ENCODE results near the gene ST6GALNAC6. TPM values are rescaled to one million over a fixed set of nuclear protein-coding genes. Genes with fewer than 3 reads are reported as not detected.

ST6GALNAC6 gene
- total and polyA plus RNA-seq, 10 of the 15 experiments (the other 5 are each of a cell fraction or from before 2014, with no cell fraction given): 0.40 to 27.0 (median 16.8) TPM

DNA sequence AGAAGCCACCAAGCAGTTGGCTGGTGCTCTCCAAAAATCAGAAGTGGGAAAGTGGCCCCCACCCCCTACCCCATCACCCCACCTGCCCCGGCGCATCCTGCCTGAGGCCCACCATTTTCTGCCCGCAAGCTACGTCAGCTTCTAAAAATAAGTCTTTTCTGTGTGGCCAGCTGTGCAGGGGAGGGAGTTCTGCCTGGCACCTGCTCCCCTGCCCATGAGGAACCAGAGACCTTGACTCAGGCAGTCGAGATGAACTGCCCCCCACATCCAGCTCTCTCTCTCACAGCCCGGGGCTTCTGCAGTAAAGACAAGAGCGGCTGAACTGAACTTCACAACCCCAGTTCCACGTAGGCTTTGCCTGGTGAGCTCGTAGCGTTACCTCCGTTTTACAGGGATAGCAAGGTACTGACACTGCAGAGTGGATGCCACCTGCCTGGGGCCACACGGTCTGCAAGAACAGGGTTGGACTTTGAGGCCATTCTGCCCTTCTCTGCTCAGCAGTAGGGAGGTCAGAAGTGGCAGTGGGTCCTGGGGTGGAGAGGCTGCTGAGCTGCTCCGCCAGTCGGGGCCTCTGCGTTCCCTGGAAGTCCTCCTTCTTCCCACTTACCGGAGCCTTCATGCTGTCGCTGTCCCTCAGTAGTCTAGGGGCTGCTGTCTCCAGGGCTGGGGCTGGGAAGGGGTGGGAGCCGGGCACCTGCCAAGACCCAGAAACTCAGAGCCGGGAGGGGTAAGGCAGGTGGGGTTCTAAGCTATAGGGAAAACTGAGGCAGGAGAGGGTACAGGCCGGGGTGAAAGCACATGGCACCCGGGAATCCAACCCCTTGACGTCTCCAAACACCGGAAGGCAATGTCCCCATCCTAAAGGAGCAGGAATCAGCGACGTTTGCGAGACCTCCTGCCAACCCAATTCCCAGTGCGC, 16.7 kb upstream of the ST6GALNAC6 start (continued):
- TF ChIP-seq RBBP5 (conservative IDR thresholded peaks at IDR 0.05) (no peak), NFXL1 (IDR thresholded peaks at IDR 0.05; ENCODE audit: borderline replicate concordance) (no peak), EED (IDR thresholded peaks at IDR 0.05; ENCODE audit: low read depth) (no peak; the same call in 1 of the 2 replicates), PAX8 (IDR thresholded peaks at IDR 0.05) (no peak)
- TF ChIP-seq, protein P1, sequence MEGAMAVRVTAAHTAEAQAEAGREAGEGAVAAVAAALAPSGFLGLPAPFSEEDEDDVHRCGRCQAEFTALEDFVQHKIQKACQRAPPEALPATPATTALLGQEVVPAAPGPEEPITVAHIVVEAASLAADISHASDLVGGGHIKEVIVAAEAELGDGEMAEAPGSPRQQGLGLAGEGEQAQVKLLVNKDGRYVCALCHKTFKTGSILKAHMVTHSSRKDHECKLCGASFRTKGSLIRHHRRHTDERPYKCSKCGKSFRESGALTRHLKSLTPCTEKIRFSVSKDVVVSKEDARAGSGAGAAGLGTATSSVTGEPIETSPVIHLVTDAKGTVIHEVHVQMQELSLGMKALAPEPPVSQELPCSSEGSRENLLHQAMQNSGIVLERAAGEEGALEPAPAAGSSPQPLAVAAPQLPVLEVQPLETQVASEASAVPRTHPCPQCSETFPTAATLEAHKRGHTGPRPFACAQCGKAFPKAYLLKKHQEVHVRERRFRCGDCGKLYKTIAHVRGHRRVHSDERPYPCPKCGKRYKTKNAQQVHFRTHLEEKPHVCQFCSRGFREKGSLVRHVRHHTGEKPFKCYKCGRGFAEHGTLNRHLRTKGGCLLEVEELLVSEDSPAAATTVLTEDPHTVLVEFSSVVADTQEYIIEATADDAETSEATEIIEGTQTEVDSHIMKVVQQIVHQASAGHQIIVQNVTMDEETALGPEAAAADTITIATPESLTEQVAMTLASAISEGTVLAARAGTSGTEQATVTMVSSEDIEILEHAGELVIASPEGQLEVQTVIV (IDR thresholded peaks at IDR 0.05; ENCODE audit: borderline replicate concordance, partially characterized antibody): no peak
- TF ChIP-seq, protein P2, sequence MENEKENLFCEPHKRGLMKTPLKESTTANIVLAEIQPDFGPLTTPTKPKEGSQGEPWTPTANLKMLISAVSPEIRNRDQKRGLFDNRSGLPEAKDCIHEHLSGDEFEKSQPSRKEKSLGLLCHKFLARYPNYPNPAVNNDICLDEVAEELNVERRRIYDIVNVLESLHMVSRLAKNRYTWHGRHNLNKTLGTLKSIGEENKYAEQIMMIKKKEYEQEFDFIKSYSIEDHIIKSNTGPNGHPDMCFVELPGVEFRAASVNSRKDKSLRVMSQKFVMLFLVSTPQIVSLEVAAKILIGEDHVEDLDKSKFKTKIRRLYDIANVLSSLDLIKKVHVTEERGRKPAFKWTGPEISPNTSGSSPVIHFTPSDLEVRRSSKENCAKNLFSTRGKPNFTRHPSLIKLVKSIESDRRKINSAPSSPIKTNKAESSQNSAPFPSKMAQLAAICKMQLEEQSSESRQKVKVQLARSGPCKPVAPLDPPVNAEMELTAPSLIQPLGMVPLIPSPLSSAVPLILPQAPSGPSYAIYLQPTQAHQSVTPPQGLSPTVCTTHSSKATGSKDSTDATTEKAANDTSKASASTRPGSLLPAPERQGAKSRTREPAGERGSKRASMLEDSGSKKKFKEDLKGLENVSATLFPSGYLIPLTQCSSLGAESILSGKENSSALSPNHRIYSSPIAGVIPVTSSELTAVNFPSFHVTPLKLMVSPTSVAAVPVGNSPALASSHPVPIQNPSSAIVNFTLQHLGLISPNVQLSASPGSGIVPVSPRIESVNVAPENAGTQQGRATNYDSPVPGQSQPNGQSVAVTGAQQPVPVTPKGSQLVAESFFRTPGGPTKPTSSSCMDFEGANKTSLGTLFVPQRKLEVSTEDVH (IDR thresholded peaks at IDR 0.05; ENCODE audit: low read depth, partially characterized antibody): no peak

Data from GM12878 (cell line).